HG03558 (cell line): Measurements from ENCODE around the gene PLCB1.

Experiments
- ATAC-seq: cut with Tn5 transposase; IDR thresholded peaks from one replicate; pipeline ENCODE4 v1.9.1; 2021; ENCODE audit warnings: moderate number of reproducible peaks; ENCODE audit not compliant: unreplicated experiment; ENCODE audit errors: extremely low read depth

Gene PLCB1

DNA sequence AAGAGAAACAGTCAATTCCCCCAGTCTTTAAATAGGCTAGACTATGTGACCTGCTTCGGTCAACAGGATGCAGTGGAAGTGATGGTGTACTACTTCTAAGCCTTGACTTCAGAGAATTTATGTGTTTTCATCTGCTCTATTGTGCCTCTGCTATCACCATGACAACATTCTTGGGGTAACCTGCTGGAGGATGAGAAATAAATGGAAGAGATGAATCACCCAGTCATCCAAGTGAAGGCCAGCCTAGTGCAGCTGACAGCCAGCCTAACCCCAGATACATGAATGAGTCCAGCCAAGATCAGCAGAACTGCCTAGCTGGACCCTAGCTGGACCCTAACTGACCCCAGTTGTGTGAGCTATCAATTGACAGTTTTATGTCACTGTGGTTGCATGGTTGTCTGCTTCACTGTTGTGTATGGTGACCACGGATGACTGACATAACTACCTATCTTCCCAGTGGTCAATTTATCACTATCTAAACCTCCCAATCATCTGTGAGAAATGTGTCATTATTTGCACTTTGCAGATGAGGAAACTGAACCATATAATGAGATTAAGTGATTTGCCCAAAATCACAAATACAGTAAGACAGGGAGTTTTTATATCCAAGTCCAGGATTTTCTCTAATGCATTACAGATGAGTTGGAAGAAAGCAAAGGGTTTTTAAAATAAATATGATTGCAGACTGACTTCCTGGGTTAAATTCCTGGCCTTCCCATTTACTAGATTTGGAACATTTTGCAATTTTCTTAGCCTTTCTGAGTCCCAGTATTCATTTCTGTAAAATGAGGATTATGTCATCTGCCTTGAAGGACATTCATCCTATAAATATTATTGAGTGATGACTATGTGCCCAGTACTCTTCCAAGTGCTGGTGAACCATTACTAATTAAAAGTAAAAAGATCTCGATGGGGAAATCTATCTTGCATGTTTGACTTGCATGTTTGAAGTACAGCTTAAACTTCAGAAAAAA lies 800.4 kb downstream of the PLCB1 start:
- ATAC-seq, result no peak

DNA sequence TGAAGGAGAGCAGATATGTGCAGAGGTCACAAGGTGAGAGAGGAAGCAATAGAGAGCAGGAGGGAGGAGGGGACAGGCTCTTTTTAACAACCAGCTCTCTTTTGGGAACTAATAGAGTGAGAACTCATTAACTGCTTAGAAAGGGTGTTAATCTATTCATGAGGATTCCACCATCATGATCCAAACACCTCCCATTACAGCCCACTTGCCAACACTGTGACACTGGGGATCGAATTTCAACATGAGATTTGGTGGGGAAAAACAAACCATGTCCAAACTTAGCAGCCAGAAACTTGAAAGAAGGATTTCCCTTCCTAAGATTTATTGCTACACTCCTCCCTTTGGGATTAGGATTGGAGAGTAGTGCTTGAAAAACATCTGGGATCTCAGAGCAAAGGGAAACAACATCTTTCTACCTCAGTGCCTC lies 801.3 kb downstream of the PLCB1 start:
- no peak for ATAC-seq

DNA sequence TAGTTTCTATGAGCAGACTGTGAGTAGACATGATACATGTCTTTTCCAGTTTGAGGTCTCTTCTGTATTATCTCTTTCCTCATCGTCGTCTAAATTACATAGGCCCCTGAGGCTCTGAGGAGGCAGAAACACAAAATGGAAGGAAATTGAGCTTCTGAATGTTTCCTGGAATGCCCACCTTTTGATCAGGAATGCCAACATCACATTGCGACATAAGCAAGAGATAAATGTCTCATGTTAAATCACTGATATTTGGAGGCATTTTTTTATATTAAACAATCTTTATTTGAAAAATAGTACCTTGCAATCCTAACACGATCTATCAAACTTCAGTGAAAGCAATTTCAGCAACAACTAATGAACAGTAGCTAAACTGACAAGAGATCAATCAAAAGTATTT lies 802.3 kb downstream of the PLCB1 start:
- no peak for ATAC-seq
